HG03045 (cell line): Measurements from ENCODE around the gene WDPCP.
"Not testable (repeated sequence)": the region's sequence is repeated elsewhere in the genome, so short reads cannot be mapped to it uniquely, and the experiment has no call there.

ENCODE experiments used
- ATAC-seq: cut with Tn5 transposase; IDR thresholded peaks from one replicate; pipeline ENCODE4 v1.9.1; 2021; ENCODE audit warnings: mild to moderate bottlenecking, moderate library complexity; ENCODE audit not compliant: unreplicated experiment

The WDPCP gene

DNA sequence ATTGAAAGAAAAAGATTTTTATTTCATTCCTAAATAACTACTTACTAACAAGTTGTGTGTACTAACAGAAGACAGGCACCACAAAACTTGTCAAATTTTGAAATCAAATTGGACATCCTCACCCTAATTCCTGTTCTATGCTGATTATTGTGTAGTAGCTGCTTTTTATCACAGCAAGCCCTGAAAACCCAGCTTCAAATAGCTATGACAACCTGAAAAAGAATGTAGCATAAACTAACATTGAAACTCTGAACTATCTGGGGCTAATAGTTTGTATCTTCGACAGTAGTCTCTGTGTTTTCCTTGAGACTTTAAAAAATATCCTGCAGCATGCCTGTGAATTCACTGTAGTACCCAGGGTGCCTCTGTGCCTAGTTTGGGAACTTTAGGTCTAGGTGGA lies 122.6 kb downstream of the WDPCP start:
- ATAC-seq, result no peak

DNA sequence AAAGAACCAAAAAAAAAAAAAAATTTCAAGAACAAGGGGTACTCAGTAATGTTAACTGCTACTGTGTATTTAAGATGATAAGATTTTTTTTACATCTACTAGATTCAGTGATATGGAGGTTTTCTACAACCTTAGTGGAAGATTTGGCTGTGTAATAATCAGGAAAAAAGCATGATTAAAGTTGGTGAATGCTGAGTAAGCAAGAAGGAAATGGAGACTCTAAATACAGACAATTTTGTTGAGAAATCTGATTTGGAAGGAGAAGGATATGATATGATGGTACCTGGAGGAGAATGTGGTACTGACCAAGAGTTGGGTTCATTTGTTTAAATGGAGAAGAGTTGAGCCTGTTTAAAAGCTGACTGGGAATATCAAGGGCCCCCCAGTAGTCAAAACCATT lies 125.1 kb downstream of the WDPCP start:
- ATAC-seq, result no peak

DNA sequence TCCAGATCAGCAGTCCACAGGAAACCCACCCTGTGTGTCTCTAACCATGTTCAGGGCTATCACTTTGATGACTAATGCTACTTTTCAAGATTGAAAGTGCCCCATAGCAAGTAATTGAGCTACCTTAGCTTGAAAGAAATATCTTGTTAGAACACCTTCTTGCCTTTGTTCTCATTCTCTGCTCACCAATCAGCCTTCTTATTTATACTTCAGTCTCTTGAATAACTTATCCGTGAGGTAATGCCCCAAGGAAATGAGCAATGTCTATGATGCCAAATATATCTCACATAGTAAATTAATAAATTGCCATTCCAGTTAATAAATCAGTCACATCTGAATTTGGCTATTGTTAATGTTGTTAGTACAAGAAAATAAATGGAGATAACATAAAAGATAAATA lies 141.6 kb downstream of the WDPCP start:
- no peak for ATAC-seq

DNA sequence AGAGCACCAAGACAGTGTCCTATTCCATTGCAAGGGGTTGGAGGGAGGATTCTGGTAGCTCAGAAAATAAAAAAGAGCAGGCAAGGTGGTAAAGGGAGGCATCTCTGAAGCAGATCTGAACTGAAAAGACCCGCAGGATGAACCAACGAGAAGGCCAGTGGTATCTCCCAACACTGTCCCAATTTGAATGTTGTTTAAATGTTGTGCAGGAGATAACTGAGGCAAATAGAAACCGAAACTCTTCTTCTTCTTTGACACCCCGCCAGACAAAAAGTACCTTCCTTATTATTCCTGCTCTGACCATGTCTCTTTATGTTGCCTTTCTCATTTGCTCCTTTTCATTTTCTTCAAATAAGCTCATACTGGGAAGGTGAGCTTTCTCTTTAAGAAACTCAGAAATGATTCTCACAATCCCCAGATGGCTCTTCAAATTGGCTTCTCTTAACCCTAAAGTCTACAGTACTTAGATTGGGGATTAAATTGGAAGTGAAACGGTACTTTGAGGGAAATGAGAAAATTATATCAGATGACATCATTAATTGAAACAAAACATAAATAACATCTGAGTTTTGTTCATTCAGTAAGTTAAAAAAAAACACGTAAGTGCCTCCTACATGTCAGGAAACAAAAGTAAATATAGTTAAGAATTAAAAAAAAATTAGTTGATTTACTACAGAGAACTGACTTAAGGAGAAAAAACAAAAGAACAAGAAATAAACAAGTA lies 143.6 kb downstream of the WDPCP start:
- peak; percentile 72 for ATAC-seq

DNA sequence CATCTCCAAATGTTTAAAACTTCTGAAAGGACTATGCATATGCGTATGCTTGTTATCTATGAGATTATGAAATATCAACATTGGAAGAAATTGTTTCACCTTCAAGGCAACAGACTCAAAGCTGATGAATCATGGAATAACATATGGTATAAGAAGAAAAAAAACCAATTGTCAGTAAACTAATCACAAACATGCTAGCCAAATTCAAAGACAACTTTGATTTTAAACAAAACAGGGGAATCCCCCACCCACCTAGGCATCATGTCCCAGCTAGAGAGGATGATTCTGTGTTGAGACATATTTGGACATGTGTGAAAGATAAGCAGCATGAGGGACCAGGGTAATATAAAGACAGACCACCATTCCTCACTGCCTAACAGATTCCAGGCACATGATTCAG lies 147.7 kb downstream of the WDPCP start:
- ATAC-seq, result no peak

DNA sequence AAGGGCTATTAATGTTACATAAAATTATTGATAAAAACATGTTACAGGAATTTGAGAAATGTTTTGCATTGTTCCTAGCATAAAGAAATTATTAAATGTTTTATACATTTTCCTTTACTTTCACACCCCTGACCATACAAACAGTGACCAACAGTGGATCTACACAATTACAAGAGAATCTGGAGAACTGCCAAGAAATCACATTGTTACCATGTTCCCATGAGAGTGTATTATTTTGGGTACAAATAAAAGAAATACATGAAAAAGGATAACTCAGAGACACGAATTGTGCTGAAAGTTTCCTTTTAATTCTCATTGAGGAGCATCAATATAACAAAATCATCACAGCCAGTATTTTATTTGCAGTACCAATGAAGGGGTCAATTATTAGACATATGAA lies 150.1 kb downstream of the WDPCP start:
- ATAC-seq, result no peak

DNA sequence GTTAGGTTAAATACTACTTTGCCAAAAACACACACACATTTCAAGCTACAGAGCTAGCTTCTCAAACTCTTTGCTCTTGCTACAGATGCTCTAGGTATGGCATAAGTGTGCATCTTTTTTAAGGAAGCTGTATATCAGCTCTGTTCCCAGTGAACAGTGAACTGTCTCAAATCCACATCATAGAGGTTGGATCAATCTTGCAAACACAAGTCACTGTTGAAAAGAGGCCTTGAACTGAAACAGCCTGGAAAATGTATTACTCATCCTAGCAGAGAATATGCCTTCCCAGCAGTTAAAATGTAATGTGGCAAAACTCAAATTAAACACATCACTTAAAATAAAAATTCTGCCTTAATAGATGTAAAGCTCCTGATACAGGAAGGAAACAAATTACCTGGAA lies 151.8 kb downstream of the WDPCP start:
- no peak for ATAC-seq

DNA sequence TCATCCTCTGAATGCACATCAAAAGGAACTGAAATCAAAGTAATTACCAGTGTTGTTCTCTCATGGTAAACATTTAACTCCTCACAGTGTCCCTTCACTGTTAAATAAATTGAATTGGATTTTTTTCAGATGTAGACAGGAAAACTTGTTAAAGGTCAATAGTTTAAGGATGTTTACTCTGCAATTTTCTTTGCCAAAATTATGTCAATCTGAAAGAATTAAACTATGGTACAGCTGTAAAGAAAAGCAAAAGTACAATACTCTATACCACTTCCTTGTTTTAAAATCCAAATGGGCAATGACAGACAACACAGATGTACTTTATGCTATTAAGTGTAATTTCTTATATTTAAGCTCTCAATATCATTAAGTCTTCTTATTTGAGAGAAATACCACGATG lies 153.2 kb downstream of the WDPCP start:
- ATAC-seq, result no peak

DNA sequence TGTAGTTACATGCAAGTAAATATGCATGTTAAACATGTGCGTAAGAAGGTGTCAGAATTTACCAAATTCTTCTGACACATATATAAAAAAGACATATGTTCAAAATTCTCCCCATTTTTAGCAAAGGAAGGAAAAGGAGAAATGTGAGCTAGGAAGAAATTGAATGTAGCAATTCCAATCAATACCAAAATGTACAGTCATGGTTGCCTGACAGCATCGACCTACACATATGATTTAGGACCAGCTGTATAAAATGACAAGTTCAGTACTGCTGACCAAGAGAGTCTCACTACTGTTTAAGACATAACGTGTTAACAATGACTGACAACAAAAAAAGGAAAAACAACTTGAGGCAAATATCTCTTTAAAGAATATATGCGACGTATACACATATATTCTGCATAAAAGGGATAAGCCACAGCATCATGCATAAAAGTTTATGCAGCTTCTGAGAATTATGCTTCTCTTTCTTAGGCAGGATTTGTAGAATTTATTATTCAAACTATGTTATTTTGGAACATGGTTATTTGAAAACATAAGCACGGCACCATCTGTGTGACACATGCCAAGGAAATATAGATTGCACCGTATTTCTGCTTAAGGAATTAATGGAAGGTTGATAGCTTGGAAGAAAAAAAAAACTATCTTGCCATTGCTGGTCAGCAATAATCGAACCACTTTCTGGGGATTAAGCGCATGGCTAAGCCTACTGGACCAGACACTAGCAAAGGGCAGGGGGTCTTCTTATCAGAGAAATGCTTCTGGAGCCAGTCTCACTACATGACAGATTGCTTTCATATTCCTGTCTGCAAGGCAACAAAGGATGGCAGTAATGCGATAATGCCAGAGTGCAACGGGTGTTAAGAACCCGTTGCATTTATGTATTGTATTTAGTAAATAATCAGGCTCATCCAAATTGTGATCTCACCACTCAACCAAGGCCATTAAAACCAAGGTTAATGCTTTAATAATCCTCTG lies 154.0 kb downstream of the WDPCP start:
- ATAC-seq, result no peak

DNA sequence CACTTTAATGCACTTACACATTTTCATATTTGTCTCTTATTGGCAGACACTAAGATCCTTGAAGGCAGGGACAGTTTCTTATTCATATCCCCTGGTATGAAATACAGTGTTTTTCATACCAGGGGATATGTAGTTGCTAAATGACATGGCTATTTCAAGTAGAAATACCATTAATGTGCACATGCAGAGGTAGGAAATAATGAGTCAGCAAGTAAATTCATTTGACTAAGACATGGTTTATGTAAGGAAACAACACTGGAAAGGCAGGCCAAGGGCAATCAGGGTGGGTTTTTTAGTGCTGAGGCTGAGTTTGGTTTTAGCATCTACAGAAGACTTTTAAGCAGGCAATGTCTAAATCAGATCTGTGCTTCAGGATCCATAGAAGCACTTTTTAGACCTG lies 155.9 kb downstream of the WDPCP start:
- no peak for ATAC-seq

DNA sequence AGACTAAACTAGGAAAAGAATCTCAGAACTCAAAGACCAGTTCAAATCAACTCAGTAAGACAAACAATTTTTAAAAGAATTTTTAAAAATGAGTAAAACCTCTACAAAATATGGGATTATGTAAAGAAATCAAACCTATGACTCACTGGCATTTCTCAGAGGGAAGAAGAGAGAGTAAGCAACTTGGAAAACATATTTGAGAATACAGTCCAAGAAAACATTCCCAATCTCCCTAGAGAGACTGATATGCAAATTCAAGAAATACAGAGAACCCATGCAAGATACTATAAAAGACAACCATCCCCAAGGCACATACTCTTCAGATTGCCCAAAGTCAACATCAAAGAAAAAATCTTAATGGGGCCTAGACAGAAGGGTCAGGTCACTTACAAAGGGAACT lies 162.7 kb downstream of the WDPCP start:
- no peak for ATAC-seq

DNA sequence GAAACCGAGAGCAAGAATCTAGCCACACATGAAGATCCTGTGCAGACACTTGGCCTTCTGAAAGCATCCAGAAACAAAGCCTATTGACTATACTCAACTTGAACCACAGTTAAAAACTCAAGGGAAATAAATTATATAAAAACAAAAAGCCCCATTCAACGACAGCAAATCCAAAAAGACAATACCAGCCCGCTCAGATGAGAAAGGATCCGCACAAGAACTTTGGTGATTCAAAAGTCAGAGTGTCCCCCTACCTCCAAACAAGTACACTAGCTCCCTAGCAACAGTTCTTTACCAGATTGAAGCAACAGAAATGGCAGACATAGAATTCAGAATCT lies 163.2 kb downstream of the WDPCP start:
- no peak for ATAC-seq

DNA sequence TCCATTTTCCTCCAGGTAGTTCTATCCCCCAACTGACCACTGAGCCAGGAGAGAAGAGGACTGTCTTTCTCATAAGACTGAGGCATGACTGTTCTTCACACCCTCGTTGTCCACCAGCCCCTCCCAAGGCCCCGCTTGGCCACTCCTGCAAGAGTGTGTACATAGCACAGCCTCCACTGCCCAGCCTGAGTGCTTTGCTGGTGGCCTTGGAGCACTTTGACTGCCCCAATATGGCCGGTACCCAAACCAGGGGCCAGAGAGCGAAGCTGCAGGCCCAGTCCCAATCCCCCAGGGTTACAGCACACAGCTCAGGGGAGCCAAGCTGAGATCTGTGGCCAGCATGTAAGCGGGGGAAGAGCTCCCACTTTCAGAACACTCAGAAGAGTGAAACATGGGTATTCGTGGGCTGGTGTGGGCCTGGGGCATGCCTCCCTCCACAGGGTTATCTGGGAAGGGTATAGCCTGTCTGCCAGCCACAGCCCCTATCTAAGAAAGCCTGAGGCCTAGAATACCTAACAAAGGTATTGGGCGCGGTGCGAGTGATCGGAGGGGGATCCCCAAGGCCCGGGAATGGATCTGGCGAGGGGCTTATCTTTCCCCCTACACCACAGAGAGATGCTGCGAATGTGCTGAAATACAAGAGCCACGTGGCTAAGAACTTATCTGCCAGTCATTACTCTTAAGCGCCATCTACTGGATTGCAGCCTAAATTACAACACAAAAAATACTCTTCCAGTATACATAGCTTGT lies 163.8 kb downstream of the WDPCP start:
- ATAC-seq, result peak; percentile 79

DNA sequence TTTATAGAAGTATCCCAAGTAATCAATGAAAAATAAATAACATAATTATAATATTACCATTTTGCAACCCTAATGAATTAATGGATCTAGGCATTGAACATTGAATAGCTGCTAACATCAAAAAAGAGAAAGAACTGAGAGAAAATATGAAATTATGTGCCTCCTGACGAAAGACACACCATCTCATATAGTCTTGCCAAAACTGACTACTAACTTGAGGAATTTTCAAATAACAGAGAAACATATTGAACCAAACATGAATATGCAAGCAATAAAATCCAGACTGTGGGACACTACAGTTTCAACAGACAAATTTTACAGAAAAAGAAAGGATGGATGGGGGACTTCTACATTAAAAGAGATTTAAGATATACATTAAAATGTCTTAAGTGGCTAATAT lies 165.7 kb downstream of the WDPCP start:
- no peak for ATAC-seq

DNA sequence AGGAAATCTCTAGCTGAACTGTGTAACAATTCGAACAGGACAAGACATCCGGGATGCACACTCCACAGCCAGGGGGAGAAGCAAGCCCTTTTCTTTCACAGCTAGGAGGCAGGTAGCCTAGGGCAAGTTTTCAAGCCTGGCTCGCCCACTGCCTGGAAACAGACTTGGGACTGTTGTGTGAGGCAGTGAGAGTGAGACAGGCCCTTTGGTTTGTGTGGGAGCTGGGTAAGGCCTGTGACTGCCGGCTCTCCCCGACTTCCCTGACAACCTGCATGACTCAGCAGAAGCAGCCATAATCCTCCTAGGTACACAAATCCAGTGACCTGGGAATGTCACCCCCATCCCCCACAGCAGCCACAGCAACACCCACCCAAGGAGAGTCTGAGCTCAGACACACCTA lies 179.7 kb downstream of the WDPCP start:
- ATAC-seq, result no peak

DNA sequence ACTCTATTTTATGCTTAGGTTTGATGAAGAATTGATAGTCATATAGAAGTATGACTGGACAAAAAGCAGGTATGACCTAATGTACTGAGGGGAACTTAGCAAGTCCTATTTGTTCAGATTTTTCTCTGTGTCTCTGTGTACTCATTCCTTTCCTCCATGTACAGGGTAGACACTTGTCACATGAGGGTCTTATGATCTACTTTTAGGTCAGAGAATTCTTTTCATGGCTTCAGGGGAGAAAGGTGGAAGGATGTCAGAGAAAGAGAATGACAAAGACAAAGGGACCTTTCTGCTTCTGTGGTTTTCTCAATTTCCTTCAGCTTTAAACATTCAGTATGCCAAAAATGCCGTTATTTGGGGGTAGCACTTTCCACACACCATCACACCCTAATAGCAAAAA lies 181.6 kb downstream of the WDPCP start:
- no peak for ATAC-seq

DNA sequence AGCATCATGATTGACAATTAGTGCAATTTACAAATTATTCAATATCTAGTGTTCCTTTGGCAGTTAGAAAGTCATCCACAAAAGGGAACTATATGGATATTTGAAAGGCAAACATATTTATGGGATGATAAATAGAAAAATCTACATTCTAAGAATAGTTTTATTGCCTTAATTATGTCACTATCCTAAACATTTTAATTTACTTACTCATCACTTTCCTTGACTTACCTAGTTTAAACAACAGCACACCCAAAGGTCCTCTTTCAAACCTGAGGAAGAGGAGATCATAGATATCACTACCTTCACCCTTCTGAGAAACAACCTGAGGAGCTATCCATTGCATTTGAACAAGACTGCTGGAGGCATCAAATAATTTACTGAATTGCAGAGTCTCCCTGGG lies 184.5 kb downstream of the WDPCP start:
- no peak for ATAC-seq

DNA sequence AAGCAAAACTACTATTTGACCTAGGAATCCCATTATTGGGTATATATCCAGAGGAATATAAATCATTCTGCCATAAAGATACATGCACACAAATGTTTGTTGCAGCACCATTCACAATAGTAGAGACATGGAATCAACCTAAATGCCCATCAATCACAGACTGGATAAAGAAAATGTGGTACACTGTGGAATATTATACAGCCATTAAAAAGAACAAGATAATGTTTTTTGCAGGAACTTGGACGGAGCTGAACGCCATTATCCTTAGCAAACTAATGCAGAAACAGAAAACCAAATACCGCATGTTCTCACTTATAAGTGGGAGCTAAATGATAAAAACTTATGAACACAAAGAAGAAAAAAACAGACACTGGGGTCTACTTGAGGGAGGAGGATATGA lies 185.4 kb downstream of the WDPCP start:
- ATAC-seq, result not testable (repeated sequence)

DNA sequence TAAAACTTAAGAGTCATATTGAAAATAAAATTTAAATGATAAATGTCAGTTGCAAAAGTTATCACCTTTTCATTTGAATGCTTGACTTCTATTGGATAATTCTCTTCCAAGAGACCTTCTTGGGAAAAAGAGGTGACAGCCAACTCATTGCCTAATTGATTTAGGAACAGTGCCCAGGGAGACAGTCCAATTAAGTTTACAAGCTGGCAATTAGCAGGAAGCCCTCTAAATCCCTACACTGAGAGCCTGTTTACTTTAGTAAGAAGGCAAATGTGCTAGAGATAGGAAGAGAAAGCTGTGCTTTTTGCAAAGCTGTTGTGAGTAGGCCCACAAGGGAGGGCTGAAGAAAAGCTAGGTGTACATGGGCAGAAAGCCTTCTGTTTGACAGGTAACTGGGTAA lies 189.1 kb downstream of the WDPCP start:
- no peak for ATAC-seq

DNA sequence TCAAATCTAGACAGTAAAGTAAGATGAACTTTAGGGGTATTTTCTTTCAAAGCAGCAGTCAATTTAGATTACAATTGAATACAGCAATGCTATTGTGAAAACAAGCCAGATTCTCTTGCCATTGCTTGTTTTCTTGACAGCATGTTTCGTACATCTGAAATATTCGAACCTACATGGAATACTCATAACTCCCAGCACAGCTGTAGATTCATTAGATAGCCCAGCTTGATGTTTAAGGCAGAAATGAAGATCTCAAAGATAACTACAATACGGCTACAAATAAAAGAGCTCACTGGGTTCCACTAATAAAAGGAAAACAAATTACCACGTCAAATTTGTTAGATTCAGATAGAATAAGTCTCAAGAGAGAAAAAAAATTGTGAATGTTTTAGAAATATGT lies 208.8 kb downstream of the WDPCP start:
- no peak for ATAC-seq

DNA sequence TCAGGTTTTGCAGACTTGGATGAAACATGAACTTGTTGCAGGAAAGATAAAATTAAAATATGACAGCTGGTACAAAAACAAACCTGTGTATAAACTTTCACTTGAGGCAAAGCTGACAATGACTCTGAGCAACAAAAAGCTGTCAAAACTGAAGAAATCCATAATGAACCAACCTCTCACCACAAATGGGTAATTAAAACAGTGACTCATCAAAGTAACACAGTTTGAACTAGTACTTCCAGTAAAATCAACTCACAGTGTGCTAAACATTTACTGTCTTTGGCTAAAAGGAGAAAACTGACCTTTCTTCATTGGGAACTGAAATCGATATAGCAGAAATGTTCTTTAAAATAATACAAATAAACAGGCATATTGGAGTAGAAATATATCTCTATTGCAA lies 209.7 kb downstream of the WDPCP start:
- ATAC-seq, result no peak

DNA sequence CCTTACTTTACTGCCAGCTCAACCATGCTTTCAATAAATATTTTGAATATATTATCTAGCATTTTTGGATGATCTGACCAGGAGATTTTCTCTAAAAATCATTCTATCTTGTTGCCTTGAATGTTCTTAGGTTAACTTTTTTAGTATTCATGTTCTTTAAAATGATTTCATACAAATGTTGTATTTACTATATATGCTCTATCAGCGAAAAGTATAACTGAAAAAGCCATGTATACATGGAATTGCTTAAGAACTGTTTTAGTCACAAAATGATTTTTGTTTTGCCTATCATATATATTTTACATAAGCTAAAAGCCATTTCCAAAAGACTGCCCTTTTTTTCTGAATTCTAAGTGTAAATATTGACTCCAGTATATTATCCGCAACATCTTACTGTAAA lies 213.9 kb downstream of the WDPCP start:
- ATAC-seq, result no peak
